ENCODE data around the gene MICAL1.

- TF ChIP-seq CTCF (IDR thresholded peaks at IDR 0.05; ENCODE audit: low read depth, low read length) (no peak), POLR2A (IDR thresholded peaks at IDR 0.05; ENCODE audit: extremely low read depth, insufficient read length) (no peak), MAX (IDR thresholded peaks at IDR 0.05; ENCODE audit: low read depth, low read length) (no peak), MYC (IDR thresholded peaks at IDR 0.05; ENCODE audit: low read depth, low read length) (no peak)
Measured at GRCh38 chr6:109477725-109478124, 22.2 kb upstream of the MICAL1 start.
